HepG2 (cell line): Measurements from ENCODE around the gene SLC26A4. TPM values are rescaled to one million over a fixed set of nuclear protein-coding genes. Genes with fewer than 3 reads are reported as not detected.

Experiments used
- CENPT ChIP-seq: sonication (generic); formaldehyde crosslinking; IDR thresholded peaks from 2 replicates; pipeline ENCODE4 v1.8.0; 2022; ENCODE audit warnings: low read depth, mild to moderate bottlenecking, moderate library complexity, missing genetic modification reagents
- LCORL ChIP-seq, 2 experiments: fragments of 450-650 bp in 1 of 2; sonication (generic) in 1 of 2; formaldehyde crosslinking in 1 of 2; IDR thresholded peaks; 2 replicates each; pipeline versions ENCODE4 v1.5.0 to v1.6.1; 2017 to 2020; ENCODE audit warnings: antibody characterized with exemption in 1 of 2, missing genetic modification reagents in 1 of 2
- MATR3 ChIP-seq: sonication (generic); formaldehyde crosslinking; IDR thresholded peaks from 2 replicates; pipeline ENCODE4 v1.4.0; 2020; ENCODE audit warnings: missing genetic modification reagents
- TARDBP ChIP-seq: sonication (generic); formaldehyde crosslinking; IDR thresholded peaks from 2 replicates; pipeline ENCODE4 v1.8.0; 2022; ENCODE audit warnings: mild to moderate bottlenecking, missing genetic modification reagents
- ZBTB42 ChIP-seq: sonication (generic); formaldehyde crosslinking; IDR thresholded peaks from 2 replicates; pipeline ENCODE4 v1.5.0; 2020; ENCODE audit warnings: mild to moderate bottlenecking, missing genetic modification reagents
- ZNF224 ChIP-seq: sonication (generic); formaldehyde crosslinking; IDR thresholded peaks from 2 replicates; pipeline ENCODE4 v1.5.0; 2020; ENCODE audit warnings: mild to moderate bottlenecking, missing genetic modification reagents
- polyA plus RNA-seq, 8 experiments: library from polyadenylated mRNA; depleted of rRNA in 3 of 8; stranded (reverse) in 7 of 8; unstranded in 1 of 8; fragments of >200 nt; fragmentation: Illumina TruSeq in 4 of 8; extraction: Trizol in 4 of 8; gene quantifications; 2 replicates each; pipeline versions ENCODE4 v1.2.1 to v1.2.3, GENCODE V29; 2011 to 2016; ENCODE audit warnings: low read depth in 4 of 8, missing spikeins in 1 of 8, mixed read lengths in 1 of 8; ENCODE audit not compliant: insufficient read depth in 1 of 8
- total RNA-seq, 5 experiments: library from RNA; depleted of rRNA; stranded (reverse); fragments of >200 nt; fragmentation: Illumina TruSeq; extraction: Trizol; gene quantifications; 2 replicates each; pipeline ENCODE4 v1.2.3, GENCODE V29; 2016; ENCODE audit warnings: low read depth in 1 of 5
- TF ChIP-seq, protein P1 (sequence below): sonication (generic); formaldehyde crosslinking; IDR thresholded peaks from one replicate; pipeline ENCODE4 v1.5.1; 2020; ENCODE audit warnings: mild to moderate bottlenecking, missing genetic modification reagents; ENCODE audit errors: not compliant biosample characterization
- TF ChIP-seq, protein P2 (sequence below): sonication (generic); formaldehyde crosslinking; IDR thresholded peaks from 2 replicates; pipeline ENCODE4 v1.4.0; 2020; ENCODE audit warnings: missing genetic modification reagents, mild to moderate bottlenecking, borderline replicate concordance
- TF ChIP-seq, protein P3 (sequence below): sonication (generic); formaldehyde crosslinking; IDR thresholded peaks from 2 replicates; pipeline ENCODE4 v1.4.0; 2020; ENCODE audit warnings: missing genetic modification reagents

Gene SLC26A4
- total and polyA plus RNA-seq, 2 of the 13 experiments (the other 11 are each of a cell fraction or from before 2014, with no cell fraction given): 0.08 to 0.11 TPM

DNA sequence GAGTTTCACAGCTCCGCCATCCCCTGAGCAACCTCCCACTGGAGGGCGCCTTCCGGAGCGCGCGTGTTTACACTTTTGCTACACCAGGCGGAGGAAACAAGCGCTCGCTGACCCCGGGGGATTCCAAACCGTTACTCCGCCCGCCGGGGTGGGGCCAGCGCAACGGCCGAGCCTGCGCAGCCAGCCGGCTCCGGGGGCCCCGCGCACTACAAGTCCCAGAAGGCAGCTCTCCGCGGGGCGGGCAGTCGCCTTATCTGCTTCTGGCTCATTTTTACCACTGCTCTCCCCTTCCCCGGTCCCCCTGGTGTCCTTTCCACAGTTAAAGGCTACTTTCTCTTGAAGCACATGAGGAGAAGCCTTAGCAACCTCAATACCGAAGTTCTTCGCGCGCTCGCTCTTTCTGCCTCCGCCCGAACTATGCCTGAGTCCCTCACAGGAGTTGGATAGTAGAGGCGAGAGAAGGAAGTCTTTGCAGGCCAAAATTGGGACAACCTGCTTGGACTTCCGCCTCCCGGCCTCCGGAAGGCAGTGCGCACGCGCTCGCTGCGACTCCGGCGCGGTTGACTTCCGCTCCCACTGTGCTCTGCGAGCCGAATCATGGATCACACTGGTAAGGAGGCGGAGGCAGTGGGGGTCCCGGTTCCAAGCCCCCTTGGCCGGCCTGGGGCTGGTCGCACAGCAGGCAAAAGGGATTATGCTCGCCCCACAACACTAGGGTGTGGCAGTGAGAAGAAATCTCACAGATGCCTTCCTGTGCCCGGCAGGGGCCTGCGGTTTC is 83.1 kb downstream of the SLC26A4 start, which contains the start of gene CBLL1 (continued):
- TF ChIP-seq LCORL (IDR thresholded peaks at IDR 0.05): no peak
- TF ChIP-seq LCORL (CRISPR knock-in tag; IDR thresholded peaks at IDR 0.05): peak; percentile 64
- TF ChIP-seq MATR3 (CRISPR knock-in tag): no peak
- TF ChIP-seq, protein P1, sequence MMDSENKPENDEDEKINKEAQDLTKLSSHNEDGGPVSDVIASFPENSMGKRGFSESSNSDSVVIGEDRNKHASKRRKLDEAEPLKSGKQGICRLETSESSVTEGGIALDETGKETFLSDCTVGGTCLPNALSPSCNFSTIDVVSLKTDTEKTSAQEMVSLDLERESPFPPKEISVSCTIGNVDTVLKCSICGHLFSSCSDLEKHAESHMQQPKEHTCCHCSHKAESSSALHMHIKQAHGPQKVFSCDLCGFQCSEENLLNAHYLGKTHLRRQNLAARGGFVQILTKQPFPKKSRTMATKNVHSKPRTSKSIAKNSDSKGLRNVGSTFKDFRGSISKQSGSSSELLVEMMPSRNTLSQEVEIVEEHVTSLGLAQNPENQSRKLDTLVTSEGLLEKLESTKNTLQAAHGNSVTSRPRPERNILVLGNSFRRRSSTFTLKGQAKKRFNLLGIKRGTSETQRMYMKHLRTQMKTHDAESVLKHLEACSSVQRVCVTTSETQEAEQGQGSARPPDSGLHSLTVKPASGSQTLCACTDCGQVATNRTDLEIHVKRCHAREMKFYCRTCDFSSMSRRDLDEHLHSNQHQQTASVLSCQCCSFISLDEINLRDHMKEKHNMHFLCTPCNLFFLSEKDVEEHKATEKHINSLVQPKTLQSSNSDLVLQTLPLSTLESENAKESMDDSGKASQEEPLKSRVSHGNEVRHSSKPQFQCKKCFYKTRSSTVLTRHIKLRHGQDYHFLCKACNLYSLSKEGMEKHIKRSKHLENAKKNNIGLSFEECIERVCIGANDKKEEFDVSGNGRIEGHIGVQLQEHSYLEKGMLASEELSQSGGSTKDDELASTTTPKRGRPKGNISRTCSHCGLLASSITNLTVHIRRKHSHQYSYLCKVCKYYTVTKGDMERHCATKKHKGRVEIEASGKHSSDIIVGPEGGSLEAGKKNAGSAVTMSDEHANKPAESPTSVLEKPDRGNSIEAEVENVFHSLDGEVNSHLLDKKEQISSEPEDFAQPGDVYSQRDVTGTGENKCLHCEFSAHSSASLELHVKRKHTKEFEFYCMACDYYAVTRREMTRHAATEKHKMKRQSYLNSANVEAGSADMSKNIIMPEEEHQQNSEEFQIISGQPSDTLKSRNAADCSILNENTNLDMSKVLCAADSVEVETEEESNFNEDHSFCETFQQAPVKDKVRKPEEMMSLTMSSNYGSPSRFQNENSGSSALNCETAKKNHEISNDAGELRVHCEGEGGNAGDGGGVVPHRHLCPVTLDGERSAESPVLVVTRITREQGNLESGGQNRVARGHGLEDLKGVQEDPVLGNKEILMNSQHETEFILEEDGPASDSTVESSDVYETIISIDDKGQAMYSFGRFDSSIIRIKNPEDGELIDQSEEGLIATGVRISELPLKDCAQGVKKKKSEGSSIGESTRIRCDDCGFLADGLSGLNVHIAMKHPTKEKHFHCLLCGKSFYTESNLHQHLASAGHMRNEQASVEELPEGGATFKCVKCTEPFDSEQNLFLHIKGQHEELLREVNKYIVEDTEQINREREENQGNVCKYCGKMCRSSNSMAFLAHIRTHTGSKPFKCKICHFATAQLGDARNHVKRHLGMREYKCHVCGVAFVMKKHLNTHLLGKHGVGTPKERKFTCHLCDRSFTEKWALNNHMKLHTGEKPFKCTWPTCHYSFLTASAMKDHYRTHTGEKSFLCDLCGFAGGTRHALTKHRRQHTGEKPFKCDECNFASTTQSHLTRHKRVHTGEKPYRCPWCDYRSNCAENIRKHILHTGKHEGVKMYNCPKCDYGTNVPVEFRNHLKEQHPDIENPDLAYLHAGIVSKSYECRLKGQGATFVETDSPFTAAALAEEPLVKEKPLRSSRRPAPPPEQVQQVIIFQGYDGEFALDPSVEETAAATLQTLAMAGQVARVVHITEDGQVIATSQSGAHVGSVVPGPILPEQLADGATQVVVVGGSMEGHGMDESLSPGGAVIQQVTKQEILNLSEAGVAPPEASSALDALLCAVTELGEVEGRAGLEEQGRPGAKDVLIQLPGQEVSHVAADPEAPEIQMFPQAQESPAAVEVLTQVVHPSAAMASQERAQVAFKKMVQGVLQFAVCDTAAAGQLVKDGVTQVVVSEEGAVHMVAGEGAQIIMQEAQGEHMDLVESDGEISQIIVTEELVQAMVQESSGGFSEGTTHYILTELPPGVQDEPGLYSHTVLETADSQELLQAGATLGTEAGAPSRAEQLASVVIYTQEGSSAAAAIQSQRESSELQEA: no peak
- TF ChIP-seq ZNF224 (CRISPR knock-in tag): peak; percentile 17; the same call in 1 of the 2 replicates
- TF ChIP-seq, protein P2, sequence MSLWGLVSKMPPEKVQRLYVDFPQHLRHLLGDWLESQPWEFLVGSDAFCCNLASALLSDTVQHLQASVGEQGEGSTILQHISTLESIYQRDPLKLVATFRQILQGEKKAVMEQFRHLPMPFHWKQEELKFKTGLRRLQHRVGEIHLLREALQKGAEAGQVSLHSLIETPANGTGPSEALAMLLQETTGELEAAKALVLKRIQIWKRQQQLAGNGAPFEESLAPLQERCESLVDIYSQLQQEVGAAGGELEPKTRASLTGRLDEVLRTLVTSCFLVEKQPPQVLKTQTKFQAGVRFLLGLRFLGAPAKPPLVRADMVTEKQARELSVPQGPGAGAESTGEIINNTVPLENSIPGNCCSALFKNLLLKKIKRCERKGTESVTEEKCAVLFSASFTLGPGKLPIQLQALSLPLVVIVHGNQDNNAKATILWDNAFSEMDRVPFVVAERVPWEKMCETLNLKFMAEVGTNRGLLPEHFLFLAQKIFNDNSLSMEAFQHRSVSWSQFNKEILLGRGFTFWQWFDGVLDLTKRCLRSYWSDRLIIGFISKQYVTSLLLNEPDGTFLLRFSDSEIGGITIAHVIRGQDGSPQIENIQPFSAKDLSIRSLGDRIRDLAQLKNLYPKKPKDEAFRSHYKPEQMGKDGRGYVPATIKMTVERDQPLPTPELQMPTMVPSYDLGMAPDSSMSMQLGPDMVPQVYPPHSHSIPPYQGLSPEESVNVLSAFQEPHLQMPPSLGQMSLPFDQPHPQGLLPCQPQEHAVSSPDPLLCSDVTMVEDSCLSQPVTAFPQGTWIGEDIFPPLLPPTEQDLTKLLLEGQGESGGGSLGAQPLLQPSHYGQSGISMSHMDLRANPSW (CRISPR knock-in tag): peak; percentile 27; the same call in 1 of the 2 replicates
- TF ChIP-seq, protein P3, sequence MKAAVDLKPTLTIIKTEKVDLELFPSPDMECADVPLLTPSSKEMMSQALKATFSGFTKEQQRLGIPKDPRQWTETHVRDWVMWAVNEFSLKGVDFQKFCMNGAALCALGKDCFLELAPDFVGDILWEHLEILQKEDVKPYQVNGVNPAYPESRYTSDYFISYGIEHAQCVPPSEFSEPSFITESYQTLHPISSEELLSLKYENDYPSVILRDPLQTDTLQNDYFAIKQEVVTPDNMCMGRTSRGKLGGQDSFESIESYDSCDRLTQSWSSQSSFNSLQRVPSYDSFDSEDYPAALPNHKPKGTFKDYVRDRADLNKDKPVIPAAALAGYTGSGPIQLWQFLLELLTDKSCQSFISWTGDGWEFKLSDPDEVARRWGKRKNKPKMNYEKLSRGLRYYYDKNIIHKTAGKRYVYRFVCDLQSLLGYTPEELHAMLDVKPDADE (CRISPR knock-in tag): no peak
- TF ChIP-seq ZBTB42 (CRISPR knock-in tag): no peak
- TF ChIP-seq TARDBP (CRISPR knock-in tag): 0 out of 2 replicates have a peak, but pooled peaks have one; percentile 10
- TF ChIP-seq CENPT (CRISPR knock-in tag): 0 out of 2 replicates have a peak, but pooled peaks have one; percentile 33
- TF ChIP-seq, all 625 proteins: peak for 265
